SU-DHL-6 (cell line): Measurements from ENCODE around the gene IQCC.

Experiments
- H2AFZ ChIP-seq: fragments of 200-600 bp; sonication (generic); 2 replicates; pipeline ENCODE4 v1.6.1; 2014; ENCODE audit warnings: low read depth, mild to moderate bottlenecking, moderate library complexity, mixed read lengths, antibody characterized with exemption, low read length; ENCODE audit not compliant: severe bottlenecking
- H3F3A ChIP-seq: fragments of 200-600 bp; shearing (Covaris generic); 2 replicates; pipeline ENCODE4 v1.6.0; 2016; ENCODE audit warnings: antibody characterized with exemption, mild to moderate bottlenecking; ENCODE audit not compliant: insufficient read depth
- H3K27ac ChIP-seq: fragments of 200-600 bp; sonication (generic); 2 replicates; pipeline ENCODE4 v1.5.1; 2016; ENCODE audit warnings: low read depth, mild to moderate bottlenecking, low read length, moderate library complexity, mixed read lengths
- H3K27me3 ChIP-seq: fragments of 200-600 bp; sonication (generic), shearing (Covaris generic); 2 replicates; pipeline ENCODE4 v1.6.0; 2014; ENCODE audit warnings: mild to moderate bottlenecking, low read length
- H3K36me3 ChIP-seq: fragments of 200-600 bp; sonication (generic); 2 replicates; pipeline ENCODE4 v1.6.1; 2014; ENCODE audit warnings: mild to moderate bottlenecking, low read length, mixed read lengths
- H3K4me2 ChIP-seq: fragments of 300-600, 200-600 bp; shearing (Covaris generic), sonication (generic); 2 replicates; pipeline ENCODE4 v1.6.0; 2014; ENCODE audit warnings: low read length, low read depth, mild to moderate bottlenecking; ENCODE audit not compliant: poor library complexity, severe bottlenecking
- H3K4me3 ChIP-seq: fragments of 200-600 bp; sonication (generic); 2 replicates; pipeline ENCODE4 v1.5.1; 2014; ENCODE audit warnings: antibody characterized with exemption, low read length, mild to moderate bottlenecking, mixed read lengths; ENCODE audit not compliant: insufficient read depth, poor library complexity, severe bottlenecking
- H3K79me2 ChIP-seq: fragments of 200-600 bp; sonication (generic); 2 replicates; pipeline ENCODE4 v1.6.1; 2014; ENCODE audit warnings: mild to moderate bottlenecking, low read length, moderate library complexity; ENCODE audit not compliant: insufficient read depth
- H3K9ac ChIP-seq: fragments of 200-600 bp; sonication (generic); 2 replicates; pipeline ENCODE4 v1.7.0; 2014; ENCODE audit warnings: mild to moderate bottlenecking, low read length
- H3K9me2 ChIP-seq: fragments of 200-600 bp; sonication (generic); replicated peaks from 2 replicates; pipeline ENCODE4 v1.6.1; 2014; ENCODE audit warnings: low read length; ENCODE audit not compliant: insufficient read depth
- H3K9me3 ChIP-seq: fragments of 200-600 bp; sonication (generic); 2 replicates; pipeline ENCODE4 v1.6.1; 2014; ENCODE audit warnings: low read length, mixed read lengths; ENCODE audit not compliant: insufficient read depth
- H4K20me1 ChIP-seq: fragments of 200-600 bp; sonication (generic); 2 replicates; pipeline ENCODE4 v1.6.1; 2014; ENCODE audit warnings: low read depth, mild to moderate bottlenecking, antibody characterized with exemption, low read length, moderate library complexity, mixed read lengths
- CTCF ChIP-seq: fragments of 200-600 bp; sonication (generic); IDR thresholded peaks from one replicate; pipeline ENCODE4 v1.5.1; 2017; ENCODE audit warnings: antibody characterized with exemption, mild to moderate bottlenecking, low read length, moderate library complexity; ENCODE audit not compliant: insufficient read depth, poor library complexity, severe bottlenecking
- EZH2phosphoT487 ChIP-seq: fragments of 200-600 bp; sonication (generic), shearing (Covaris generic); conservative IDR thresholded peaks from 2 replicates; pipeline ENCODE4 v1.6.1; 2018; ENCODE audit warnings: mild to moderate bottlenecking, antibody characterized with exemption, low read length, moderate library complexity, mixed read lengths

Gene IQCC

GRCh38 chr1:32249831-32250525 is 44.5 kb downstream of the IQCC start:
- peak overlapping the region; percentile 81 for H3K9ac ChIP-seq
- H3K9me3 ChIP-seq = no peaks in the 10 kb centered on the region
- peaks cover 71% of the 10 kb centered on the region for H3F3A ChIP-seq
- peaks cover 18% of the 10 kb centered on the region for H3K79me2 ChIP-seq
- H4K20me1 ChIP-seq = no peaks in the 10 kb centered on the region
- H2AFZ ChIP-seq = no peak overlapping the region
- peak overlapping the region; percentile 48 for H3K4me3 ChIP-seq
- H3K9me2 ChIP-seq = no peaks in the 10 kb centered on the region
- no peaks in the 10 kb centered on the region for H3K36me3 ChIP-seq
- no peak for TF ChIP-seq CTCF
- no peak for TF ChIP-seq EZH2phosphoT487
- H3K27ac ChIP-seq = peak overlapping the region; percentile 99
- H3K4me2 ChIP-seq = peak overlapping the region; percentile 84
- no peaks in the 10 kb centered on the region for H3K27me3 ChIP-seq

- no peaks in the 10 kb centered on the region for H3K9me3 ChIP-seq
- peaks cover 77% of the 10 kb centered on the region for H3F3A ChIP-seq
- peak within 1 kb of the TSS; percentile 81 for H3K9ac ChIP-seq
- no peak within 1 kb of the TSS for H2AFZ ChIP-seq
- TF ChIP-seq CTCF (no peak), EZH2phosphoT487 (no peak)
- H3K4me2 ChIP-seq = peak within 1 kb of the TSS; percentile 84
- no peaks in the 10 kb centered on the region for H3K36me3 ChIP-seq
- H3K4me3 ChIP-seq = peak within 1 kb of the TSS; percentile 48
- peak within 1 kb of the TSS; percentile 99 for H3K27ac ChIP-seq
- H4K20me1 ChIP-seq = no peaks in the 10 kb centered on the region
- no peaks in the 10 kb centered on the region for H3K27me3 ChIP-seq
- no peaks in the 10 kb centered on the region for H3K9me2 ChIP-seq
- peaks cover 20% of the 10 kb centered on the region for H3K79me2 ChIP-seq
Observed at GRCh38 chr1:32250893-32251716, 45.6 kb downstream of the IQCC start, which contains the start of gene LCK. Gene LCK, plus strand, starts transcription at chr1:32251265. Its CDS starts 23,065 bp downstream, at chr1:32274330.

- peak overlapping the region; percentile 84 for H3K4me2 ChIP-seq
- peak overlapping the region; percentile 81 for H3K9ac ChIP-seq
- no peaks in the 10 kb centered on the region for H3K27me3 ChIP-seq
- peaks cover 50% of the 10 kb centered on the region for H3K79me2 ChIP-seq
- peak overlapping the region; percentile 25 for H3K4me3 ChIP-seq
- no peak overlapping the region for H2AFZ ChIP-seq
- no peaks in the 10 kb centered on the region for H3K9me3 ChIP-seq
- no peaks in the 10 kb centered on the region for H3K36me3 ChIP-seq
- no peaks in the 10 kb centered on the region for H3K9me2 ChIP-seq
- peak overlapping the region; percentile 99 for H3K27ac ChIP-seq
- no peaks in the 10 kb centered on the region for H4K20me1 ChIP-seq
- TF ChIP-seq CTCF (no peak), EZH2phosphoT487 (no peak)
- peaks cover 74% of the 10 kb centered on the region for H3F3A ChIP-seq
Observed at GRCh38 chr1:32255072-32256071, 49.9 kb downstream of the IQCC start.
